ENCODE data around the gene STX3. TPM values are rescaled to one million over a fixed set of nuclear protein-coding genes. Genes with fewer than 3 reads are reported as not detected.
"Not testable (repeated sequence)": the region's sequence is repeated elsewhere in the genome, so short reads cannot be mapped to it uniquely, and the experiment has no call there.

STX3 gene
- total RNA-seq, 1 experiment from 2014 or later, result 20.4 TPM

- H3K9ac ChIP-seq (ENCODE audit: low read length); H3K79me2 ChIP-seq (ENCODE audit: insufficient read depth, low read length); H3K4me2 ChIP-seq (ENCODE audit: low read length); H3K27ac ChIP-seq (ENCODE audit: low read depth, low read length); H3K9me2 ChIP-seq (ENCODE audit: insufficient read depth); H3K9me3 ChIP-seq (ENCODE audit: control insufficient read depth in 1 of 2, insufficient read depth in 1 of 2, low read depth in 1 of 2, low read length in 2 of 2); ATAC-seq; H3K27me3 ChIP-seq (ENCODE audit: insufficient read depth, low read length); intact Hi-C loops (cut with micrococcal nuclease); H2AFZ ChIP-seq (ENCODE audit: low read depth, low read length, poor library complexity, severe bottlenecking); RAD21 ChIA-PET (ENCODE audit: low non-redundant PET in 1 of 2, low total read pairs in 2 of 2, uncharacterized antibody in 2 of 2, unreplicated experiment in 2 of 2); CTCF ChIA-PET; H3K36me3 ChIP-seq (ENCODE audit: control insufficient read depth in 1 of 2, insufficient read depth in 2 of 2, low read length in 2 of 2); BruUV-seq (replicated peaks); H3K4me3 ChIP-seq (replicated peaks in 1 of 2; ENCODE audit: low read depth in 1 of 2, low read length in 2 of 2); H4K20me1 ChIP-seq (ENCODE audit: insufficient read depth); POLR2A ChIA-PET; DNase-seq (ENCODE audit: low read depth, low spot score): not testable (repeated sequence)
- H3K4me1 ChIP-seq (ENCODE audit: control insufficient read depth in 1 of 2, insufficient read depth in 2 of 2, low read length in 2 of 2), result peaks cover under 1 to 12% of the 10 kb centered on the region in 2 experiments; a peak in 3 of 4 replicates
Observed at GRCh38 chr11:59851416-59851815, 96.2 kb downstream of the STX3 start.

- intact Hi-C loops (cut with micrococcal nuclease), result no loop called here
- ChIA-PET RAD21 (ENCODE audit: low non-redundant PET in 1 of 2, low total read pairs in 2 of 2, uncharacterized antibody in 2 of 2, unreplicated experiment in 2 of 2) (no interaction called here), POLR2A (no interaction called here), CTCF (no interaction called here)
- Histone ChIP-seq H3K9me3 (ENCODE audit: control insufficient read depth in 1 of 2, insufficient read depth in 1 of 2, low read depth in 1 of 2, low read length in 2 of 2) (no peaks in the 10 kb centered on the region), H3K79me2 (ENCODE audit: insufficient read depth, low read length) (no peaks in the 10 kb centered on the region), H4K20me1 (ENCODE audit: insufficient read depth) (no peaks in the 10 kb centered on the region), H2AFZ (ENCODE audit: low read depth, low read length, poor library complexity, severe bottlenecking) (no peak overlapping the region), H3K27me3 (ENCODE audit: insufficient read depth, low read length) (no peaks in the 10 kb centered on the region), H3K9ac (ENCODE audit: low read length) (no peak overlapping the region), H3K4me3 (replicated peaks in 1 of 2; ENCODE audit: low read depth in 1 of 2, low read length in 2 of 2) (no peak overlapping the region), H3K36me3 (ENCODE audit: control insufficient read depth in 1 of 2, insufficient read depth in 2 of 2, low read length in 2 of 2) (no peaks in the 10 kb centered on the region), H3K4me1 (ENCODE audit: control insufficient read depth in 1 of 2, insufficient read depth in 2 of 2, low read length in 2 of 2) (peaks cover 28 to 45% of the 10 kb centered on the region in 2 experiments), H3K27ac (ENCODE audit: low read depth, low read length) (no peak overlapping the region), H3K9me2 (ENCODE audit: insufficient read depth) (no peaks in the 10 kb centered on the region), H3K4me2 (ENCODE audit: low read length) (no peak overlapping the region)
- TF ChIP-seq CEBPB (IDR thresholded peaks at IDR 0.05; ENCODE audit: low read depth) (no peak), CBX3 (IDR thresholded peaks at IDR 0.05; ENCODE audit: low read depth) (no peak), ZFX (IDR thresholded peaks at IDR 0.05) (no peak), EZH2 (IDR thresholded peaks at IDR 0.05) (no peak), SP1 (IDR thresholded peaks at IDR 0.05; ENCODE audit: low read depth) (no peak), ZNF274 (IDR thresholded peaks at IDR 0.05; ENCODE audit: low read depth, low read length) (no peak), FOSL1 (IDR thresholded peaks at IDR 0.05; ENCODE audit: low read depth) (no peak), YY1 (IDR thresholded peaks at IDR 0.05; ENCODE audit: extremely low read depth, insufficient replicate concordance, low read depth, low read length) (no peak), ATF3 (IDR thresholded peaks at IDR 0.05) (no peak), ZBTB33 (IDR thresholded peaks at IDR 0.05; ENCODE audit: extremely low read depth, insufficient replicate concordance, low read length) (no peak), MAX (IDR thresholded peaks at IDR 0.05) (no peak), JUND (IDR thresholded peaks at IDR 0.05) (no peak), CTCF (IDR thresholded peaks at IDR 0.05 in 2 of 3, conservative IDR thresholded peaks at IDR 0.05 in 1 of 3; ENCODE audit: borderline replicate concordance in 1 of 3, insufficient read depth in 1 of 3, low read depth in 2 of 3, low read length in 2 of 3) (no peak)
- DNase-seq (ENCODE audit: low read depth, low spot score) (no peak), ATAC-seq (no peak)
- BruUV-seq (replicated peaks), result no TSS peak
Observed at GRCh38 chr11:59854871-59855270, 99.7 kb downstream of the STX3 start.
